ENCODE results near the gene JAG1. TPM values are rescaled to one million over a fixed set of nuclear protein-coding genes. Genes with fewer than 3 reads are reported as not detected.
A peak's percentile ranks its signal among the peaks of the same experiment; 100 is the strongest.

The JAG1 gene
- polyA plus RNA-seq, 3 donors: 0.70 to 6.8 (median 0.85) TPM

DNA sequence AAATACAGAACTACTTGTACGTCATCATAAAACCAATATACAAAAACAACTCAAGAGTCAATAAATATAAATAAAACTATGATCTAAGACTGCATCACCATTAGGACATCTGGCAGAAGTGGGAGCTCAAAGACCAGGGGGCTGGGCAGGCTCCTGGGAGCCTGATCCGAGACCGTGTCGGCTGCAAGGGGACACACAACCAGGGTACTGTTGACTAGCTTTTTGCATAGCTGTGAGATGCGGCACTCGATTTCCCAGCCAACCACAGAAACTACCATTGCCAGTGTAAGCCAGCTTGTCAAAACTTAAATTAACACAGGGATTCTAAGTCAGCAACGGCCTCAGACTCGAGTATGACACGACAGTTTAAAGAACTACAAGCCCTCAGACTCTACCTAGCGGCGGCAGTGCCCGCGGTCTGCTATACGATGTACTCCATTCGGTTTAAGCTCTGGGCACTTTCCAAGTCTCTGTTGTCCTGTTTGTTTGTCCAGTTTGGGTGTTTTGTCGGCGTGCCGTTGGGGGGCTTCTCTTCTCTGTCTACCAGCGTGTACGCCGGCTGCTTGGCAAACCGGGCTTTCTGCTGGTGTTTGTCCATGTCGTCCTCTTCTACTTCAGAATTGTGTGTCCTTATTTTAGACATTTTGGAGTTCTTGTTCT lies 34.6 kb downstream of the JAG1 start:
- H3K36me3 Mint-ChIP-seq: peaks cover 62 to 67% of the 10 kb centered on the region in 2 donors
- Histone ChIP-seq H3K4me1 (ENCODE audit: control insufficient read depth in 1 of 2, insufficient read depth in 2 of 2, low read length in 2 of 2) (no peaks in the 10 kb centered on the region), H3K4me3 (replicated peaks in 1 of 3; ENCODE audit: low read depth in 2 of 3, low read length in 3 of 3) (no peak overlapping the region), H2AFZ (ENCODE audit: insufficient read depth, low read depth, low read length, poor library complexity, severe bottlenecking) (no peak overlapping the region), H3K36me3 (replicated peaks in 1 of 2; ENCODE audit: control insufficient read depth in 1 of 2, insufficient read depth in 2 of 2, low read length in 2 of 2) (peaks cover 55 to 71% of the 10 kb centered on the region in 2 donors), H4K20me1 (ENCODE audit: insufficient read depth, low read length) (no peaks in the 10 kb centered on the region), H3K79me2 (ENCODE audit: insufficient read depth, low read length) (no peaks in the 10 kb centered on the region), H3K27ac (ENCODE audit: low read depth in 1 of 2, low read length in 2 of 2) (no peak overlapping the region), H3K4me2 (replicated peaks; ENCODE audit: extremely low read depth, low read length, poor library complexity, severe bottlenecking) (no peak overlapping the region), H3K9ac (ENCODE audit: insufficient read depth, low read length, poor library complexity, severe bottlenecking) (no peak overlapping the region), H3K27me3 (ENCODE audit: control insufficient read depth in 2 of 2, insufficient read depth in 2 of 2, low read length in 2 of 2) (no peaks in the 10 kb centered on the region), H3K9me3 (replicated peaks in 1 of 2; ENCODE audit: control insufficient read depth in 1 of 2, insufficient read depth in 1 of 2, low read length in 2 of 2) (no peaks in the 10 kb centered on the region)
- H3K4me3 Mint-ChIP-seq: no peak overlapping the region
- no peak for DNase-seq
- H3K27me3 Mint-ChIP-seq (ENCODE audit: low read depth in 3 of 3): no peaks in the 10 kb centered on the region
- H3K27ac Mint-ChIP-seq: peak overlapping the region in 1 of 7 donors; percentile 14
- H3K9me3 Mint-ChIP-seq: no peaks in the 10 kb centered on the region
- TF ChIP-seq, protein P1, sequence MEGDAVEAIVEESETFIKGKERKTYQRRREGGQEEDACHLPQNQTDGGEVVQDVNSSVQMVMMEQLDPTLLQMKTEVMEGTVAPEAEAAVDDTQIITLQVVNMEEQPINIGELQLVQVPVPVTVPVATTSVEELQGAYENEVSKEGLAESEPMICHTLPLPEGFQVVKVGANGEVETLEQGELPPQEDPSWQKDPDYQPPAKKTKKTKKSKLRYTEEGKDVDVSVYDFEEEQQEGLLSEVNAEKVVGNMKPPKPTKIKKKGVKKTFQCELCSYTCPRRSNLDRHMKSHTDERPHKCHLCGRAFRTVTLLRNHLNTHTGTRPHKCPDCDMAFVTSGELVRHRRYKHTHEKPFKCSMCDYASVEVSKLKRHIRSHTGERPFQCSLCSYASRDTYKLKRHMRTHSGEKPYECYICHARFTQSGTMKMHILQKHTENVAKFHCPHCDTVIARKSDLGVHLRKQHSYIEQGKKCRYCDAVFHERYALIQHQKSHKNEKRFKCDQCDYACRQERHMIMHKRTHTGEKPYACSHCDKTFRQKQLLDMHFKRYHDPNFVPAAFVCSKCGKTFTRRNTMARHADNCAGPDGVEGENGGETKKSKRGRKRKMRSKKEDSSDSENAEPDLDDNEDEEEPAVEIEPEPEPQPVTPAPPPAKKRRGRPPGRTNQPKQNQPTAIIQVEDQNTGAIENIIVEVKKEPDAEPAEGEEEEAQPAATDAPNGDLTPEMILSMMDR (IDR thresholded peaks at IDR 0.05): no peak
- intact Hi-C loops (cut with micrococcal nuclease): no loop called here
- no peaks in the 10 kb centered on the region for H3K4me1 Mint-ChIP-seq
- WGBS (ENCODE audit: insufficient coverage): 95% methylated on average over 13 of the region's 23 CpGs

DNA sequence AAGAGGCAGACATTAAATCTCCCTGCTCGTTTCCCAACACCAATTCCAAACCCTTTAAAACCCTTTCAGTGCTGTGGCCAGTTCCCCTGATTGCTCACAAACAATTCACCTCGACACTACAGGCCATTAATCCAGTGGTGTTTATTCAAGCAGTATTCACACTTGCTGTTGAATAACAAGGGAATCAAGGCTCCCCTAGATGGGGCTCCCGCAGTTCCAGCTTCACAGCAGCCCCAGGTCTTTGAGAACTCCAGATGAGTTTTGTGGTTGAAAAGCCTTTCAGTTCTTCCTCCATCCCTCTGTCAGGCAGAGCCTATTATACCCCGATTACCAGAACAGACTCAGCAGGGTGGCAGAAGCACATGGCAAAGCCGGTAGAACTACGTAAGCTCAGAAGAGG lies 36.2 kb downstream of the JAG1 start:
- no peak for DNase-seq
- peaks cover 50 to 51% of the 10 kb centered on the region in 2 donors for H3K36me3 Mint-ChIP-seq
- Histone ChIP-seq H3K27me3 (ENCODE audit: control insufficient read depth in 2 of 2, insufficient read depth in 2 of 2, low read length in 2 of 2) (no peaks in the 10 kb centered on the region), H3K9me3 (replicated peaks in 1 of 2; ENCODE audit: control insufficient read depth in 1 of 2, insufficient read depth in 1 of 2, low read length in 2 of 2) (no peaks in the 10 kb centered on the region), H3K9ac (ENCODE audit: insufficient read depth, low read length, poor library complexity, severe bottlenecking) (no peak overlapping the region), H3K27ac (ENCODE audit: low read depth in 1 of 2, low read length in 2 of 2) (no peak overlapping the region), H3K4me1 (ENCODE audit: control insufficient read depth in 1 of 2, insufficient read depth in 2 of 2, low read length in 2 of 2) (no peaks in the 10 kb centered on the region), H2AFZ (ENCODE audit: insufficient read depth, low read depth, low read length, poor library complexity, severe bottlenecking) (no peak overlapping the region), H3K36me3 (replicated peaks in 1 of 2; ENCODE audit: control insufficient read depth in 1 of 2, insufficient read depth in 2 of 2, low read length in 2 of 2) (peaks cover 39 to 55% of the 10 kb centered on the region in 2 donors), H3K4me2 (replicated peaks; ENCODE audit: extremely low read depth, low read length, poor library complexity, severe bottlenecking) (no peak overlapping the region), H3K79me2 (ENCODE audit: insufficient read depth, low read length) (no peaks in the 10 kb centered on the region), H4K20me1 (ENCODE audit: insufficient read depth, low read length) (no peaks in the 10 kb centered on the region), H3K4me3 (replicated peaks in 1 of 3; ENCODE audit: low read depth in 2 of 3, low read length in 3 of 3) (no peak overlapping the region)
- peak overlapping the region in 1 of 7 donors; percentile 72 for H3K27ac Mint-ChIP-seq
- WGBS (ENCODE audit: insufficient coverage): 82% methylated on average over 4 of the region's 6 CpGs
- TF ChIP-seq, protein P1 (IDR thresholded peaks at IDR 0.05): no peak
- H3K4me1 Mint-ChIP-seq: no peaks in the 10 kb centered on the region
- intact Hi-C loops (cut with micrococcal nuclease): no loop called here
- peaks cover 0 to 1% (median 0%) of the 10 kb centered on the region in 7 donors for H3K9me3 Mint-ChIP-seq
- H3K4me3 Mint-ChIP-seq: no peak overlapping the region
- H3K27me3 Mint-ChIP-seq (ENCODE audit: low read depth in 3 of 3): no peaks in the 10 kb centered on the region
